GM23338 (cell line): Measurements from ENCODE around the gene MYL5. TPM values are rescaled to one million over a fixed set of nuclear protein-coding genes. Genes with fewer than 3 reads are reported as not detected.

Source experiments
- ATAC-seq: fragments of 200-7000 bp; cut with Tn5 transposase; 3 replicates; pipeline ENCODE4 v1.9.1; 2020
- DNase-seq: peaks from one replicate; pipeline ENCODE4 v3.0.0-alpha.2; 2015; ENCODE audit warnings: low spot score
- H2AFZ ChIP-seq: fragments of 200-600 bp; sonication (generic); 2 replicates; pipeline ENCODE4 v1.8.0; 2016; ENCODE audit warnings: antibody characterized with exemption, mild to moderate bottlenecking, moderate library complexity
- H3F3A ChIP-seq: fragments of 200-600 bp; sonication (generic); replicated peaks from 2 replicates; pipeline ENCODE4 v1.8.0; 2017; ENCODE audit warnings: antibody characterized with exemption, mixed run types, low read depth
- H3K27ac ChIP-seq: fragments of 200-600 bp; sonication (generic); 2 replicates; pipeline ENCODE4 v1.6.1; 2016; ENCODE audit warnings: low read depth
- H3K27me3 ChIP-seq: fragments of 200-600 bp; sonication (generic); 2 replicates; pipeline ENCODE4 v1.8.0; 2016; ENCODE audit warnings: mild to moderate bottlenecking, mixed run types, moderate library complexity; ENCODE audit not compliant: insufficient read depth
- H3K36me3 ChIP-seq: fragments of 200-600 bp; sonication (generic); 2 replicates; pipeline ENCODE4 v1.8.0; 2016; ENCODE audit warnings: mild to moderate bottlenecking; ENCODE audit not compliant: insufficient read depth
- H3K4me1 ChIP-seq: fragments of 200-600 bp; sonication (generic); 2 replicates; pipeline ENCODE4 v1.8.0; 2016; ENCODE audit warnings: mild to moderate bottlenecking, moderate library complexity; ENCODE audit not compliant: insufficient read depth
- H3K4me2 ChIP-seq: fragments of 200-600 bp; sonication (generic); 2 replicates; pipeline ENCODE4 v1.7.1; 2017; ENCODE audit warnings: mixed run types
- H3K4me3 ChIP-seq: fragments of 200-600 bp; sonication (generic); 2 replicates; pipeline ENCODE4 v1.6.1; 2016; ENCODE audit warnings: mixed run types
- H3K79me2 ChIP-seq: fragments of 200-600 bp; sonication (generic); replicated peaks from 2 replicates; pipeline ENCODE4 v1.8.0; 2017; ENCODE audit warnings: mild to moderate bottlenecking; ENCODE audit not compliant: insufficient read depth
- H3K9me2 ChIP-seq: fragments of 200-600 bp; sonication (generic); 2 replicates; pipeline ENCODE4 v1.8.0; 2017; ENCODE audit not compliant: insufficient read depth
- H4K20me1 ChIP-seq: fragments of 200-600 bp; sonication (generic); replicated peaks from 2 replicates; pipeline ENCODE4 v1.8.0; 2017; ENCODE audit warnings: mild to moderate bottlenecking; ENCODE audit not compliant: insufficient read depth
- H3K27ac Mint-ChIP-seq: 2 replicates; pipeline ENCODE4 v1.8.0; 2020; ENCODE audit warnings: inconsistent platforms, mild to moderate bottlenecking, moderate library complexity, mixed read lengths
- H3K27me3 Mint-ChIP-seq: 3 replicates; pipeline ENCODE4 v1.8.0; 2022; ENCODE audit warnings: low read depth, mild to moderate bottlenecking, moderate library complexity, mixed read lengths, inconsistent platforms; ENCODE audit not compliant: insufficient read depth, poor library complexity
- H3K36me3 Mint-ChIP-seq: 3 replicates; pipeline ENCODE4 v1.8.0; 2021; ENCODE audit warnings: low read depth, mild to moderate bottlenecking, inconsistent platforms, moderate library complexity, mixed read lengths
- H3K4me1 Mint-ChIP-seq: 3 replicates; pipeline ENCODE4 v1.8.0; 2020; ENCODE audit warnings: mild to moderate bottlenecking, inconsistent platforms, mixed read lengths
- H3K4me3 Mint-ChIP-seq: 3 replicates; pipeline ENCODE4 v1.8.0; 2021; ENCODE audit warnings: moderate library complexity, mild to moderate bottlenecking, inconsistent platforms, mixed read lengths
- H3K9me3 Mint-ChIP-seq: 3 replicates; pipeline ENCODE4 v1.8.0; 2020; ENCODE audit warnings: moderate library complexity, mild to moderate bottlenecking, inconsistent platforms, mixed read lengths
- CREB1 ChIP-seq: fragments of 250-450 bp; sonication (Bioruptor Pico); IDR thresholded peaks from 2 replicates; pipeline ENCODE4 v1.5.0; 2020; ENCODE audit warnings: low read depth, mild to moderate bottlenecking, moderate library complexity
- EZH2 ChIP-seq: fragments of 200-600 bp; sonication (generic); IDR thresholded peaks from one replicate; pipeline ENCODE4 v1.8.0; 2017; ENCODE audit warnings: antibody characterized with exemption, mild to moderate bottlenecking, low read depth; ENCODE audit not compliant: unreplicated experiment
- EZH2phosphoT487 ChIP-seq: fragments of 200-600 bp; sonication (generic); IDR thresholded peaks from one replicate; pipeline ENCODE4 v1.8.1; 2018; ENCODE audit warnings: antibody characterized with exemption; ENCODE audit not compliant: unreplicated experiment
- JUNB ChIP-seq: IDR thresholded peaks from one replicate; pipeline ENCODE4 v1.6.1; 2016; ENCODE audit warnings: antibody characterized with exemption; ENCODE audit not compliant: unreplicated experiment
- NANOG ChIP-seq: IDR thresholded peaks from 2 replicates; pipeline ENCODE4 v1.6.1; 2016; ENCODE audit warnings: antibody characterized with exemption, borderline replicate concordance
- POLR2AphosphoS5 ChIP-seq: IDR thresholded peaks from 2 replicates; pipeline ENCODE4 v1.6.1; 2016; ENCODE audit warnings: antibody characterized with exemption, low read depth
- STAT1 ChIP-seq: IDR thresholded peaks from one replicate; pipeline ENCODE4 v1.6.1; 2016; ENCODE audit warnings: antibody characterized with exemption; ENCODE audit not compliant: unreplicated experiment
- ZNF114 ChIP-seq: fragments of 250-450 bp; sonication (Bioruptor Pico); IDR thresholded peaks from 2 replicates; pipeline ENCODE4 v1.5.0; 2020; ENCODE audit warnings: mild to moderate bottlenecking, moderate library complexity
- polyA plus RNA-seq: library from polyadenylated mRNA; unstranded; fragments of >200 nt; fragmentation: Nextera tagmentation; extraction: Ambion mirVana; gene quantifications from 2 replicates; pipeline ENCODE4 v1.2.1, GENCODE V29; 2016
- total RNA-seq: library from RNA; depleted of rRNA; stranded (reverse); fragments of >200 nt; shearing (Covaris generic); gene quantifications from 2 replicates; pipeline ENCODE4 v1.2.3, GENCODE V29; 2014
- TF ChIP-seq, protein P1 (sequence below): IDR thresholded peaks from 2 replicates; pipeline ENCODE4 v1.6.1; 2016; ENCODE audit warnings: antibody characterized with exemption
- TF ChIP-seq, protein P2 (sequence below), 2 experiments: fragments of 200-600 bp in 1 of 2; sonication (generic) in 1 of 2; conservative IDR thresholded peaks; 2 replicates each; pipeline versions ENCODE4 v1.5.1 to v1.6.1; 2016 to 2017; ENCODE audit warnings: antibody characterized with exemption in 2 of 2, low read depth in 2 of 2, mild to moderate bottlenecking in 2 of 2, moderate library complexity in 1 of 2
- TF ChIP-seq, protein P3 (sequence below): fragments of 250-450 bp; sonication (Bioruptor Pico); IDR thresholded peaks from 2 replicates; pipeline ENCODE4 v1.5.0; 2020; ENCODE audit warnings: mild to moderate bottlenecking, moderate library complexity

Gene MYL5
- total and polyA plus RNA-seq, 2 experiments from 2014 or later: 3.0 to 4.4 TPM

DNA sequence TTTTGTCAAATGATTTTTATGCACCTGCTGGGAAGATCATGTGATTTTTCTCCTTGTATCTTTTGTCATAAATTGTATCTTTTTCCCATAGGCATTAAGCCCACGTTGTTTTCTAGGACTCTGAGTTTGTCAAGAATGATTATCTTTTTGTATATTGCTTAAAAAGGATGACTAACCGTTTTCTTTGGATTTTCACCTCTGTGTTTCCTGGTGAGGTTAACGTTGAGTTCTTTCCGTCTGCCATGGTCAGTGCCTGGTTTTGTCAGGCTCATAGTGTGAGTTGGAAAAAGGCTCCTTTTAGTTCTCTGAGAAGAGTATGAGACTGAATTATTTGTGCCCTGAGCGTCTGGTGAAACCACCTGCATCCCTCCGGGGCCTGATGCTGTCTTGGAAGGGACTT, 53.2 kb downstream of the MYL5 start (continued):
- TF ChIP-seq, protein P1, sequence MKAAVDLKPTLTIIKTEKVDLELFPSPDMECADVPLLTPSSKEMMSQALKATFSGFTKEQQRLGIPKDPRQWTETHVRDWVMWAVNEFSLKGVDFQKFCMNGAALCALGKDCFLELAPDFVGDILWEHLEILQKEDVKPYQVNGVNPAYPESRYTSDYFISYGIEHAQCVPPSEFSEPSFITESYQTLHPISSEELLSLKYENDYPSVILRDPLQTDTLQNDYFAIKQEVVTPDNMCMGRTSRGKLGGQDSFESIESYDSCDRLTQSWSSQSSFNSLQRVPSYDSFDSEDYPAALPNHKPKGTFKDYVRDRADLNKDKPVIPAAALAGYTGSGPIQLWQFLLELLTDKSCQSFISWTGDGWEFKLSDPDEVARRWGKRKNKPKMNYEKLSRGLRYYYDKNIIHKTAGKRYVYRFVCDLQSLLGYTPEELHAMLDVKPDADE: no peak
- TF ChIP-seq, protein P2, sequence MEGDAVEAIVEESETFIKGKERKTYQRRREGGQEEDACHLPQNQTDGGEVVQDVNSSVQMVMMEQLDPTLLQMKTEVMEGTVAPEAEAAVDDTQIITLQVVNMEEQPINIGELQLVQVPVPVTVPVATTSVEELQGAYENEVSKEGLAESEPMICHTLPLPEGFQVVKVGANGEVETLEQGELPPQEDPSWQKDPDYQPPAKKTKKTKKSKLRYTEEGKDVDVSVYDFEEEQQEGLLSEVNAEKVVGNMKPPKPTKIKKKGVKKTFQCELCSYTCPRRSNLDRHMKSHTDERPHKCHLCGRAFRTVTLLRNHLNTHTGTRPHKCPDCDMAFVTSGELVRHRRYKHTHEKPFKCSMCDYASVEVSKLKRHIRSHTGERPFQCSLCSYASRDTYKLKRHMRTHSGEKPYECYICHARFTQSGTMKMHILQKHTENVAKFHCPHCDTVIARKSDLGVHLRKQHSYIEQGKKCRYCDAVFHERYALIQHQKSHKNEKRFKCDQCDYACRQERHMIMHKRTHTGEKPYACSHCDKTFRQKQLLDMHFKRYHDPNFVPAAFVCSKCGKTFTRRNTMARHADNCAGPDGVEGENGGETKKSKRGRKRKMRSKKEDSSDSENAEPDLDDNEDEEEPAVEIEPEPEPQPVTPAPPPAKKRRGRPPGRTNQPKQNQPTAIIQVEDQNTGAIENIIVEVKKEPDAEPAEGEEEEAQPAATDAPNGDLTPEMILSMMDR (conservative IDR thresholded peaks at IDR 0.05; ENCODE audit: low read depth in 2 of 2): no peak
- TF ChIP-seq EZH2 (no peak), CREB1 (CRISPR knock-in tag) (no peak), NANOG (no peak), EZH2phosphoT487 (no peak), JUNB (no peak), ZNF114 (CRISPR knock-in tag) (no peak), STAT1 (no peak), POLR2AphosphoS5 (no peak)

DNA sequence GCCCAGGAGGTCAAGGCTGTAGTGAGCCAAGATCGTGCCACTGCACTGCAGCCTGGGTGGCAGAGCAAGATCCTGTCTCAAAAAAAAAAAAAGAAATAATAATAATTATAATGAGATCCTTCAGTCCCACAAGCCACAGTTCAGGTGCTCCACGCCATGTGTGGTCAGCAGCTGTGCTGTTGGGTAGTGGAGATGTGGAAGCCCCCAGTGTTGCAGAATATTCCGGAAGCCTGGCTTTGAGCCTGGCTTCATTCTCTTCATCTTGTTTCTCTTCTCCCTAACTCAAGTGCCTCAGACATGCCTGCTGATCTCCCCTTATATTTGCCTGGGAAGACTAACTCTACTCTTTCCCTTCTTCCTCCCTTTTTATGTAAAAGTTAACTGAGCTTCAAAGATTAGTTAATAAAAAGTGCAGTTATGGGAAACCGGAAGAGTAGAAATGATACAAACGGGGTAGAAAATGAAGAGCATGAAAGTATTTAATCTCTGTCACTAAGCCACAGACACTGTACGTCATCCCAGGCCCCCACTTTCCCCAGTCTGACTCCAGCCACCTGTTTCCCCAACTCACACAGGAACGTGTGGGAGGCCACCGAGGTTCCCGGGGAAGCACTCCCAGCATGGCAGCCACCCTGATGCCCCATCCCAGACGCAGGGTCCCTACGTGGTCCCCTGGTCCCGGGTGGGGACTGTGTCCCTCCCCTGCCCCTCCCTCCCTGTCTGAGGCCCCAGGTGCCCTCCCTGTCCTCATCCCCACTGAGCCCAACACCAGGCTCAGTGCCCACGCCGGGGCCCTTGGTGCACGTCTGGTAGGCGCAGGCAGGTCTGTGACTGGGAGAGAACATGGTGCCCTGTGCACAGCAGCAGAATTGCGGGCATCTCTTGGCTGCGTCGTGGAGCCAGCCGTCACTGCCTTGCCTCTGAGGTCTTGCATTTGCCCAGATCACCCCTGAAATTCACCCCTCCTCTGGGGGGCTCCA, 55.3 kb downstream of the MYL5 start:
- Mint-ChIP-seq H3K36me3 (peaks cover 32% of the 10 kb centered on the region), H3K4me3 (no peak overlapping the region; the same call in 2 of the 3 replicates), H3K27ac (no peak overlapping the region), H3K27me3 (peaks cover 12% of the 10 kb centered on the region), H3K4me1 (peaks cover 2% of the 10 kb centered on the region; the same call in 1 of the 3 replicates), H3K9me3 (no peaks in the 10 kb centered on the region)
- TF ChIP-seq STAT1 (no peak), CREB1 (CRISPR knock-in tag) (no peak), POLR2AphosphoS5 (no peak)
- TF ChIP-seq, protein P1: no peak
- TF ChIP-seq, protein P3, sequence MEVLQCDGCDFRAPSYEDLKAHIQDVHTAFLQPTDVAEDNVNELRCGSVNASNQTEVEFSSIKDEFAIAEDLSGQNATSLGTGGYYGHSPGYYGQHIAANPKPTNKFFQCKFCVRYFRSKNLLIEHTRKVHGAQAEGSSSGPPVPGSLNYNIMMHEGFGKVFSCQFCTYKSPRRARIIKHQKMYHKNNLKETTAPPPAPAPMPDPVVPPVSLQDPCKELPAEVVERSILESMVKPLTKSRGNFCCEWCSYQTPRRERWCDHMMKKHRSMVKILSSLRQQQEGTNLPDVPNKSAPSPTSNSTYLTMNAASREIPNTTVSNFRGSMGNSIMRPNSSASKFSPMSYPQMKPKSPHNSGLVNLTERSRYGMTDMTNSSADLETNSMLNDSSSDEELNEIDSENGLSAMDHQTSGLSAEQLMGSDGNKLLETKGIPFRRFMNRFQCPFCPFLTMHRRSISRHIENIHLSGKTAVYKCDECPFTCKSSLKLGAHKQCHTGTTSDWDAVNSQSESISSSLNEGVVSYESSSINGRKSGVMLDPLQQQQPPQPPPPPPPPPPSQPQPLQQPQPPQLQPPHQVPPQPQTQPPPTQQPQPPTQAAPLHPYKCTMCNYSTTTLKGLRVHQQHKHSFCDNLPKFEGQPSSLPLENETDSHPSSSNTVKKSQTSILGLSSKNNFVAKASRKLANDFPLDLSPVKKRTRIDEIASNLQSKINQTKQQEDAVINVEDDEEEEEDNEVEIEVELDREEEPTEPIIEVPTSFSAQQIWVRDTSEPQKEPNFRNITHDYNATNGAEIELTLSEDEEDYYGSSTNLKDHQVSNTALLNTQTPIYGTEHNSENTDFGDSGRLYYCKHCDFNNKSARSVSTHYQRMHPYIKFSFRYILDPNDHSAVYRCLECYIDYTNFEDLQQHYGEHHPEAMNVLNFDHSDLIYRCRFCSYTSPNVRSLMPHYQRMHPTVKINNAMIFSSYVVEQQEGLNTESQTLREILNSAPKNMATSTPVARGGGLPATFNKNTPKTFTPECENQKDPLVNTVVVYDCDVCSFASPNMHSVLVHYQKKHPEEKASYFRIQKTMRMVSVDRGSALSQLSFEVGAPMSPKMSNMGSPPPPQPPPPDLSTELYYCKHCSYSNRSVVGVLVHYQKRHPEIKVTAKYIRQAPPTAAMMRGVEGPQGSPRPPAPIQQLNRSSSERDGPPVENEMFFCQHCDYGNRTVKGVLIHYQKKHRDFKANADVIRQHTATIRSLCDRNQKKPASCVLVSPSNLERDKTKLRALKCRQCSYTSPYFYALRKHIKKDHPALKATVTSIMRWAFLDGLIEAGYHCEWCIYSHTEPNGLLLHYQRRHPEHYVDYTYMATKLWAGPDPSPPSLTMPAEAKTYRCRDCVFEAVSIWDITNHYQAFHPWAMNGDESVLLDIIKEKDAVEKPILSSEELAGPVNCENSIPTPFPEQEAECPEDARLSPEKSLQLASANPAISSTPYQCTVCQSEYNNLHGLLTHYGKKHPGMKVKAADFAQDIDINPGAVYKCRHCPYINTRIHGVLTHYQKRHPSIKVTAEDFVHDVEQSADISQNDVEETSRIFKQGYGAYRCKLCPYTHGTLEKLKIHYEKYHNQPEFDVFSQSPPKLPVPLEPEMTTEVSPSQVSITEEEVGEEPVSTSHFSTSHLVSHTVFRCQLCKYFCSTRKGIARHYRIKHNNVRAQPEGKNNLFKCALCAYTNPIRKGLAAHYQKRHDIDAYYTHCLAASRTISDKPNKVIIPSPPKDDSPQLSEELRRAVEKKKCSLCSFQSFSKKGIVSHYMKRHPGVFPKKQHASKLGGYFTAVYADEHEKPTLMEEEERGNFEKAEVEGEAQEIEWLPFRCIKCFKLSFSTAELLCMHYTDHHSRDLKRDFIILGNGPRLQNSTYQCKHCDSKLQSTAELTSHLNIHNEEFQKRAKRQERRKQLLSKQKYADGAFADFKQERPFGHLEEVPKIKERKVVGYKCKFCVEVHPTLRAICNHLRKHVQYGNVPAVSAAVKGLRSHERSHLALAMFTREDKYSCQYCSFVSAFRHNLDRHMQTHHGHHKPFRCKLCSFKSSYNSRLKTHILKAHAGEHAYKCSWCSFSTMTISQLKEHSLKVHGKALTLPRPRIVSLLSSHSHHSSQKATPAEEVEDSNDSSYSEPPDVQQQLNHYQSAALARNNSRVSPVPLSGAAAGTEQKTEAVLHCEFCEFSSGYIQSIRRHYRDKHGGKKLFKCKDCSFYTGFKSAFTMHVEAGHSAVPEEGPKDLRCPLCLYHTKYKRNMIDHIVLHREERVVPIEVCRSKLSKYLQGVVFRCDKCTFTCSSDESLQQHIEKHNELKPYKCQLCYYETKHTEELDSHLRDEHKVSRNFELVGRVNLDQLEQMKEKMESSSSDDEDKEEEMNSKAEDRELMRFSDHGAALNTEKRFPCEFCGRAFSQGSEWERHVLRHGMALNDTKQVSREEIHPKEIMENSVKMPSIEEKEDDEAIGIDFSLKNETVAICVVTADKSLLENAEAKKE: no peak
- Histone ChIP-seq H3K27me3 (no peaks in the 10 kb centered on the region), H3K9me2 (no peaks in the 10 kb centered on the region), H3F3A (peaks cover 6% of the 10 kb centered on the region; the same call in 1 of the 2 replicates), H3K36me3 (peaks cover 10% of the 10 kb centered on the region), H3K4me1 (no peaks in the 10 kb centered on the region), H2AFZ (no peak overlapping the region), H3K4me3 (no peak overlapping the region), H3K4me2 (no peak overlapping the region), H3K27ac (no peak overlapping the region), H3K79me2 (peaks cover 45% of the 10 kb centered on the region), H4K20me1 (peaks cover 22% of the 10 kb centered on the region)
- no peak for ATAC-seq
- no peak for DNase-seq
